ENCODE measurements around the gene FOXP1.

FOXP1 gene

GRCh38 chr3:71564361-71564760 is 19.2 kb downstream of the FOXP1 start:
- no peak for DNase-seq (ENCODE audit: low spot score)

GRCh38 chr3:71563827-71564226 is 19.7 kb downstream of the FOXP1 start:
- DNase-seq (ENCODE audit: low spot score) = no peak

- DNase-seq (ENCODE audit: low spot score) = no peak
These were observed 20.6 kb downstream of the FOXP1 start for GRCh38 chr3:71562938-71563337.

- no peak for DNase-seq (ENCODE audit: low spot score)
These were observed 22.9 kb downstream of the FOXP1 start for GRCh38 chr3:71560665-71561064.

- no peak for DNase-seq (ENCODE audit: low spot score)
These were observed 23.9 kb downstream of the FOXP1 start for GRCh38 chr3:71559578-71560162.

GRCh38 chr3:71559021-71559420 is 24.5 kb downstream of the FOXP1 start:
- DNase-seq (ENCODE audit: low spot score) = no peak

GRCh38 chr3:71554649-71555048 is 28.9 kb downstream of the FOXP1 start:
- DNase-seq (ENCODE audit: low spot score) = no peak

- peak; percentile 29 for DNase-seq (ENCODE audit: low spot score)
These were observed 32.1 kb downstream of the FOXP1 start for GRCh38 chr3:71551311-71551919.

- no peak for DNase-seq (ENCODE audit: low spot score)
These were observed 33.6 kb downstream of the FOXP1 start for GRCh38 chr3:71549951-71550350.

GRCh38 chr3:71548705-71549384 is 34.7 kb downstream of the FOXP1 start:
- DNase-seq (ENCODE audit: low spot score) = no peak

- no peak for DNase-seq (ENCODE audit: low spot score)
These were observed 36.0 kb downstream of the FOXP1 start for GRCh38 chr3:71547249-71548198.

- no peak for DNase-seq (ENCODE audit: low spot score)
These were observed 36.7 kb downstream of the FOXP1 start for GRCh38 chr3:71546821-71547220.

- no peak for DNase-seq (ENCODE audit: low spot score)
These were observed 38.2 kb downstream of the FOXP1 start for GRCh38 chr3:71545330-71545729.

- DNase-seq (ENCODE audit: low spot score) = no peak
These were observed 40.0 kb downstream of the FOXP1 start for GRCh38 chr3:71543371-71544016.

GRCh38 chr3:71542521-71543370 is 40.8 kb downstream of the FOXP1 start:
- peak; percentile 79 for DNase-seq (ENCODE audit: low spot score)

- no peak for DNase-seq (ENCODE audit: low spot score)
These were observed 42.2 kb downstream of the FOXP1 start for GRCh38 chr3:71541313-71541712.

- DNase-seq (ENCODE audit: low spot score) = peak; percentile 88
These were observed 46.3 kb downstream of the FOXP1 start for GRCh38 chr3:71537211-71537611.

- peak; percentile 60 for DNase-seq (ENCODE audit: low spot score)
These were observed 47.1 kb downstream of the FOXP1 start for GRCh38 chr3:71536376-71536965.

- DNase-seq (ENCODE audit: low spot score) = no peak
These were observed 49.9 kb downstream of the FOXP1 start for GRCh38 chr3:71533588-71533987.

GRCh38 chr3:71532639-71533395 is 50.7 kb downstream of the FOXP1 start:
- DNase-seq (ENCODE audit: low spot score) = no peak
